Esophagus muscularis mucosa (tissue), 3 donors: ENCODE measurements around the gene GPR62.
"Not testable (repeated sequence)": the region's sequence is repeated elsewhere in the genome, so short reads cannot be mapped to it uniquely, and the experiment has no call there.

Experiments used
- POLR2AphosphoS5 ChIP-seq, 2 donors: sonication (generic); formaldehyde crosslinking; IDR thresholded peaks; one replicate each; pipeline ENCODE4 v1.6.1; 2017; ENCODE audit warnings: antibody characterized with exemption in 2 of 2
- TF ChIP-seq, protein P1 (sequence below), 3 experiments: fragments of 200-600 bp in 2 of 3; fragments of 450-650 bp in 1 of 3; sonication (generic) in 2 of 3; IDR thresholded peaks; one replicate each; pipeline ENCODE4 v1.5.1; 2017 to 2019; ENCODE audit warnings: antibody characterized with exemption in 3 of 3, mild to moderate bottlenecking in 2 of 3, moderate library complexity in 1 of 3

DNA sequence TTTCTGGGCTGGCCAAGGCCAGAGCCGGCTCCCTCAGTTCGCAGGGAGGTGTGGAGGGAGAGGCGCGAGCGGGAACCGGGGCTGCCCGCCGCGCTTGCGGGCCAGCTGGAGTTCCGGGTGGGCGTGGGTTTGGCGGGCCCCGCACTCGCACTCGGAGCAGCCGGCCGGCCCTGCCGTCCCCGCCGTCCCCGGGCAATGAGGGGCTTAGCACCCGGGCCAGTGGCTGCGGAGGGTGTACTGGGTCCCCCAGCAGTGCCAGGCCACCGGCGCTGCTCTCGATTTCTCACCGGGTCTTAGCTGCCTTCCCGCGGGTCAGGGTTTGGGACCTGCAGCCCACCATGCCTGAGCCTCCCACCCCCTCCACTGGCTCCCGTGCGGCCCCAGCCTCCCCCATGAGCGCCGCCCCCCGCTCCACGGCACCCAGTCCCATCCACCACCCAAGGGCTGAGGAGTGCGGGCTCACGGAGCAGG, 35.4 kb downstream of the GPR62 start:
- TF ChIP-seq, protein P1, sequence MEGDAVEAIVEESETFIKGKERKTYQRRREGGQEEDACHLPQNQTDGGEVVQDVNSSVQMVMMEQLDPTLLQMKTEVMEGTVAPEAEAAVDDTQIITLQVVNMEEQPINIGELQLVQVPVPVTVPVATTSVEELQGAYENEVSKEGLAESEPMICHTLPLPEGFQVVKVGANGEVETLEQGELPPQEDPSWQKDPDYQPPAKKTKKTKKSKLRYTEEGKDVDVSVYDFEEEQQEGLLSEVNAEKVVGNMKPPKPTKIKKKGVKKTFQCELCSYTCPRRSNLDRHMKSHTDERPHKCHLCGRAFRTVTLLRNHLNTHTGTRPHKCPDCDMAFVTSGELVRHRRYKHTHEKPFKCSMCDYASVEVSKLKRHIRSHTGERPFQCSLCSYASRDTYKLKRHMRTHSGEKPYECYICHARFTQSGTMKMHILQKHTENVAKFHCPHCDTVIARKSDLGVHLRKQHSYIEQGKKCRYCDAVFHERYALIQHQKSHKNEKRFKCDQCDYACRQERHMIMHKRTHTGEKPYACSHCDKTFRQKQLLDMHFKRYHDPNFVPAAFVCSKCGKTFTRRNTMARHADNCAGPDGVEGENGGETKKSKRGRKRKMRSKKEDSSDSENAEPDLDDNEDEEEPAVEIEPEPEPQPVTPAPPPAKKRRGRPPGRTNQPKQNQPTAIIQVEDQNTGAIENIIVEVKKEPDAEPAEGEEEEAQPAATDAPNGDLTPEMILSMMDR (IDR thresholded peaks at IDR 0.05) = not testable (repeated sequence)
- TF ChIP-seq POLR2AphosphoS5 (IDR thresholded peaks at IDR 0.05) = not testable (repeated sequence)
